ENCODE data around the gene ARRB2. TPM values are rescaled to one million over a fixed set of nuclear protein-coding genes. Genes with fewer than 3 reads are reported as not detected.

The ARRB2 gene
- total and polyA plus RNA-seq, 2 of the 8 experiments (the other 6 are each of a cell fraction or from before 2014, with no cell fraction given): 72.4 to 101 TPM

DNA sequence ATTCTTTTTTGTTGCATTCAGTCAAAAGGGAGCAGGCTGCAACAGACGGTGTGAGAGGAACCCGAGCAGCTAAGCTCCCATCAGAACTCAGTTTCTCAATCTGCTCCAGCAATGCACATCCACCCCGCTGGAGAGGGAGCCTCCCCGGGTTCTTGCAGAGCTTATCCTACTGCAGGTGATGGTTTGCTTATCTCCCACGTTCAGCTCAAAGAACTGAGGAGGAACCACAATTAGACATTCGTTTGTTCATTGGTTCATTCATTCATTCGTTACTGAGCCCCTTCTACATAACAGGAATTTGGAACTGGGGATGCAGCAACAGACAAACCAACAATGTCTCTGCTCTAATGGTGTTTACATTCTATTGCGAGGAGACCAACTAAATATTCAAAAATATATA lies 46.7 kb upstream of the ARRB2 start:
- Histone ChIP-seq H3K4me3 (ENCODE audit: extremely low read depth in 1 of 4, insufficient read depth in 2 of 4, low read depth in 3 of 4, low read length in 4 of 4) (no peak overlapping the region), H3K23me2 (ENCODE audit: low read depth, low read length) (no peaks in the 10 kb centered on the region), H2BK15ac (ENCODE audit: low read length) (no peak overlapping the region), H2BK20ac (ENCODE audit: low read length) (no peak overlapping the region), H3K9ac (replicated peaks in 1 of 4; ENCODE audit: extremely low read depth in 1 of 4, low read depth in 3 of 4, low read length in 3 of 4) (no peak overlapping the region), H3K27me3 (replicated peaks in 1 of 4; ENCODE audit: control insufficient read depth in 3 of 4, extremely low read depth in 1 of 4, insufficient read depth in 3 of 4, low read length in 3 of 4) (no peaks in the 10 kb centered on the region), H3K4ac (replicated peaks; ENCODE audit: insufficient read length, low read depth, low read length) (no peak overlapping the region), H3K79me2 (ENCODE audit: control insufficient read depth in 1 of 2, insufficient read depth in 2 of 2, low read length in 2 of 2) (no peaks in the 10 kb centered on the region), H2AK5ac (ENCODE audit: low read depth, low read length) (no peak overlapping the region), H4K5ac (ENCODE audit: insufficient read length, low read depth, low read length) (no peak overlapping the region), H3K56ac (replicated peaks; ENCODE audit: insufficient read length, low read depth, low read length) (no peak overlapping the region), H2AFZ (ENCODE audit: low read length) (no peak overlapping the region), H3K36me3 (ENCODE audit: control insufficient read depth in 2 of 4, insufficient read depth in 4 of 4, low read length in 3 of 4) (no peaks in the 10 kb centered on the region), H4K20me1 (replicated peaks in 1 of 2; ENCODE audit: control insufficient read depth in 1 of 2, insufficient read depth in 2 of 2, low read length in 2 of 2) (no peaks in the 10 kb centered on the region), H3K79me1 (ENCODE audit: low read depth, low read length) (no peaks in the 10 kb centered on the region), H3K23ac (ENCODE audit: insufficient read length) (no peak overlapping the region), H2BK5ac (ENCODE audit: low read depth, low read length) (no peak overlapping the region), H2BK12ac (ENCODE audit: low read depth, low read length) (no peak overlapping the region), H3K4me1 (replicated peaks in 1 of 4; ENCODE audit: control insufficient read depth in 3 of 4, insufficient read depth in 4 of 4, low read length in 3 of 4) (peaks cover 0 to 4% (median 2%) of the 10 kb centered on the region in 4 experiments; a peak in 1 of 7 replicates), H3K4me2 (ENCODE audit: insufficient read depth in 1 of 2, low read depth in 2 of 2, low read length in 2 of 2) (no peak overlapping the region), H3K14ac (ENCODE audit: insufficient read length) (no peak overlapping the region), H3K9me3 (ENCODE audit: insufficient read depth in 2 of 2, low read depth in 1 of 2, low read length in 1 of 2) (no peaks in the 10 kb centered on the region), H3K27ac (ENCODE audit: low read depth, low read length) (no peak overlapping the region), H2BK120ac (replicated peaks; ENCODE audit: low read depth, low read length) (no peak overlapping the region), H3K18ac (ENCODE audit: extremely low read depth, low read length) (no peak overlapping the region), H4K8ac (ENCODE audit: extremely low read depth, insufficient read depth, low read length) (no peak overlapping the region), H4K91ac (replicated peaks; ENCODE audit: insufficient read length, low read length) (no peak overlapping the region)
- FAIRE-seq (no peak), DNase-seq (ENCODE audit: low read depth in 1 of 2, low spot score in 2 of 2) (no peak)
- ChIA-PET POLR2A (ENCODE audit: partially characterized antibody) (interaction anchor here (0.6 kb wide), 1 partner anchor 194 kb away, joined by 3 read pairs; no protein-coding TSS in a partner anchor), CTCF (ENCODE audit: partially characterized antibody) (interaction anchor here (0.5 to 1.1 kb wide), 4 partner anchors 25 to 414 kb away, joined by 3 to 4 read pairs (median 3); no protein-coding TSS in a partner anchor)
- 90% methylated on average over 8 of the region's 8 CpGs; no CpG with 5 or more reads in 1 of the 2 experiments for WGBS, 2 experiments (ENCODE audit: extremely low coverage in 1 of 2, insufficient coverage in 1 of 2, insufficient read length in 1 of 2, insufficient replicate concordance in 2 of 2, low coverage in 1 of 2, low lambda C conversion rate in 2 of 2, missing lambda C conversion rate in 1 of 2)
- TF ChIP-seq KDM4A (IDR thresholded peaks at IDR 0.05; ENCODE audit: low read depth, low read length, severe bottlenecking) (no peak), RFX5 (IDR thresholded peaks at IDR 0.05; ENCODE audit: borderline replicate concordance, low read depth, low read length) (no peak), TCF12 (IDR thresholded peaks at IDR 0.05; ENCODE audit: low read depth, low read length) (no peak), KDM1A (IDR thresholded peaks at IDR 0.05; ENCODE audit: borderline replicate concordance, low read length) (no peak), SP1 (IDR thresholded peaks at IDR 0.05; ENCODE audit: low read depth, low read length) (no peak), SUZ12 (IDR thresholded peaks at IDR 0.05; ENCODE audit: low read length) (no peak), POLR2A (IDR thresholded peaks at IDR 0.05; ENCODE audit: control extremely low read depth in 1 of 2, low read depth in 2 of 2, low read length in 2 of 2) (no peak), CTBP2 (IDR thresholded peaks at IDR 0.05; ENCODE audit: borderline replicate concordance, insufficient read depth, insufficient read length, low read length) (no peak)

Measured in H1 (cell line).